Caco-2 (cell line): ENCODE measurements around the gene ZNF575. TPM values are rescaled to one million over a fixed set of nuclear protein-coding genes. Genes with fewer than 3 reads are reported as not detected.
A peak's percentile ranks its signal among the peaks of the same experiment; 100 is the strongest.

ENCODE experiments used
- BruUV-seq: library from RNA; stranded (reverse); fragments of 400-500 nt; replicated peaks from 2 replicates; lab custom pipeline; 2021; lab: Mats Ljungman, UMichigan
- CTCF ChIA-PET: fragments of 300-600 bp; sonication (Branson Sonifier 250); formaldehyde crosslinking; loops from one replicate; lab custom pipeline; 2022; ENCODE audit warnings: antibody characterized with exemption; lab: Charles Lee
- POLR2A ChIA-PET: fragments of 300-600 bp; sonication (Branson Sonifier 250); formaldehyde crosslinking; loops from one replicate; lab custom pipeline; 2022; ENCODE audit warnings: antibody characterized with exemption; lab: Charles Lee
- DNase-seq, 2 experiments: peaks; one replicate each; pipeline versions ENCODE4 v3.0.0 to v3.0.0-alpha.2; 2020 to 2022
- H3K27me3 ChIP-seq: replicated peaks from 2 replicates; pipeline ENCODE4 v1.6.0; 2011; ENCODE audit warnings: low read length; ENCODE audit not compliant: control insufficient read depth, insufficient read depth
- H3K36me3 ChIP-seq: 2 replicates; pipeline ENCODE4 v1.5.1; 2011; ENCODE audit warnings: low read length; ENCODE audit not compliant: control insufficient read depth, insufficient read depth
- H3K4me1 ChIP-seq: fragments of 250-450 bp; sonication (Bioruptor Pico); 2 replicates; pipeline ENCODE4 v1.5.1; 2020; ENCODE audit warnings: mild to moderate bottlenecking
- H3K4me3 ChIP-seq: 2 replicates; pipeline ENCODE4 v1.5.1; 2011; ENCODE audit warnings: low read depth, mild to moderate bottlenecking, control low read depth, low read length
- H3K9me3 ChIP-seq: fragments of 250-450 bp; sonication (Bioruptor Pico); 2 replicates; pipeline ENCODE4 v1.5.1; 2020; ENCODE audit warnings: mild to moderate bottlenecking, moderate library complexity
- H3K27ac Mint-ChIP-seq: one replicate; pipeline ENCODE4 v1.8.0; 2022; ENCODE audit warnings: mixed read lengths; ENCODE audit not compliant: unreplicated experiment
- H3K27me3 Mint-ChIP-seq: one replicate; pipeline ENCODE4 v1.8.0; 2022; ENCODE audit warnings: mixed read lengths; ENCODE audit not compliant: insufficient read depth, unreplicated experiment
- H3K36me3 Mint-ChIP-seq: one replicate; pipeline ENCODE4 v1.8.0; 2022; ENCODE audit warnings: mild to moderate bottlenecking, mixed read lengths; ENCODE audit not compliant: insufficient read depth, unreplicated experiment
- H3K4me1 Mint-ChIP-seq: one replicate; pipeline ENCODE4 v1.8.0; 2022; ENCODE audit warnings: low read depth, mixed read lengths; ENCODE audit not compliant: unreplicated experiment
- H3K4me3 Mint-ChIP-seq: one replicate; pipeline ENCODE4 v1.8.0; 2022; ENCODE audit warnings: mild to moderate bottlenecking, moderate library complexity, mixed read lengths; ENCODE audit not compliant: unreplicated experiment
- H3K9me3 Mint-ChIP-seq: one replicate; pipeline ENCODE4 v1.8.0; 2022; ENCODE audit warnings: mixed read lengths; ENCODE audit not compliant: unreplicated experiment
- intact Hi-C: fragments of 100-400 bp; cut with micrococcal nuclease; formaldehyde crosslinking; loops from one replicate; pipeline ENCODE4 v1.10.0; 2022; ENCODE audit not compliant: unreplicated experiment
- total RNA-seq: library from RNA; stranded (reverse); gene quantifications from 2 replicates; pipeline ENCODE4 v1.2.3, GENCODE V29; 2022
- TF ChIP-seq, protein P1 (sequence below), 2 experiments: fragments of 200-600 bp in 1 of 2; IDR thresholded peaks; 1 replicate in 1 of 2; 2 replicates in 1 of 2; pipeline versions ENCODE4 v1.5.1 to v1.8.0; 2011 to 2022; ENCODE audit warnings: antibody characterized with exemption in 1 of 2, control low read depth in 1 of 2, inconsistent platforms in 1 of 2, low read depth in 1 of 2, low read length in 1 of 2, mild to moderate bottlenecking in 1 of 2, moderate library complexity in 1 of 2; ENCODE audit not compliant: insufficient read depth in 1 of 2, severe bottlenecking in 1 of 2, unreplicated experiment in 1 of 2

The ZNF575 gene
- total RNA-seq, 1 experiment from 2014 or later = 1.00 TPM

DNA sequence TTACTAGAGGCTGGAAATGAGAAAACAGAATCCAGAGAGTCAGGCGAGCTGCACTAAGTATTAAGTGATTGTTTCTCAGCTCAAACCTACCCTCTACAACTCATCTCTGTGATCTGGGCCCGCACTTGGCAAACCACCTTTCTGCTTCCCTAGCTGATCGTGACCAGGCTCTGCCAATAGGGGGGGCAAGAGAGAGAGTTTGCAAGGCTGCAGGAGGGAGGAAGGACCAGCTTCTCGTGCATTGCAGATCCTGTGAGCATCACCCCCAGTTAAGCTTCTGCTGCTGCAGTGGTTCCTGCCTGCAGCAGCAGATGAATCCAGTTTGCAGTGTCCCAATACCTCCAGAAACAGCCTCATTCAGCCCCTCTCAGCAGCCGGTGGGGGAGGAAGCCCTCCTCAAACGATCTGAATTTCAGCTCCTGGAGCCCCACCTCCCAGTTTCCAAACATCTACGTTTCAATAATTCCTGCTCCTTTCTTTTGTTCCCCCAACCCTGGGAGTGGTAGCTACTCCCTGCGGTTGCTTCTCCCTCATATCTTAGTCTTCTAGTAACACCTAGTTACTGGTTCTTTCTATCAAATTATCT lies 22.3 kb downstream of the ZNF575 start:
- Mint-ChIP-seq H3K36me3 (peaks cover 44% of the 10 kb centered on the region), H3K27me3 (no peaks in the 10 kb centered on the region), H3K4me1 (no peaks in the 10 kb centered on the region), H3K9me3 (no peaks in the 10 kb centered on the region), H3K27ac (no peak overlapping the region), H3K4me3 (no peak overlapping the region)
- peak; percentile 72 to 84 for DNase-seq
- no TSS peak for BruUV-seq
- ChIA-PET POLR2A (interaction anchor here (0.5 to 1.2 kb wide), 2 partner anchors 22 to 113 kb away, joined by 3 to 5 read pairs; partner anchors contain the start of gene ZNF575), CTCF (interaction anchor here (0.6 to 2.0 kb wide), 14 partner anchors 10 to 108 kb away, joined by 3 to 27 read pairs (median 8); partner anchors contain the start of genes IRGQ, XRCC1, ZNF575 and ZNF576)
- no peaks in the 10 kb centered on the region for H3K9me3 ChIP-seq
- TF ChIP-seq, protein P1, sequence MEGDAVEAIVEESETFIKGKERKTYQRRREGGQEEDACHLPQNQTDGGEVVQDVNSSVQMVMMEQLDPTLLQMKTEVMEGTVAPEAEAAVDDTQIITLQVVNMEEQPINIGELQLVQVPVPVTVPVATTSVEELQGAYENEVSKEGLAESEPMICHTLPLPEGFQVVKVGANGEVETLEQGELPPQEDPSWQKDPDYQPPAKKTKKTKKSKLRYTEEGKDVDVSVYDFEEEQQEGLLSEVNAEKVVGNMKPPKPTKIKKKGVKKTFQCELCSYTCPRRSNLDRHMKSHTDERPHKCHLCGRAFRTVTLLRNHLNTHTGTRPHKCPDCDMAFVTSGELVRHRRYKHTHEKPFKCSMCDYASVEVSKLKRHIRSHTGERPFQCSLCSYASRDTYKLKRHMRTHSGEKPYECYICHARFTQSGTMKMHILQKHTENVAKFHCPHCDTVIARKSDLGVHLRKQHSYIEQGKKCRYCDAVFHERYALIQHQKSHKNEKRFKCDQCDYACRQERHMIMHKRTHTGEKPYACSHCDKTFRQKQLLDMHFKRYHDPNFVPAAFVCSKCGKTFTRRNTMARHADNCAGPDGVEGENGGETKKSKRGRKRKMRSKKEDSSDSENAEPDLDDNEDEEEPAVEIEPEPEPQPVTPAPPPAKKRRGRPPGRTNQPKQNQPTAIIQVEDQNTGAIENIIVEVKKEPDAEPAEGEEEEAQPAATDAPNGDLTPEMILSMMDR (IDR thresholded peaks at IDR 0.05; ENCODE audit: insufficient read depth in 1 of 2, low read depth in 1 of 2, low read length in 1 of 2, severe bottlenecking in 1 of 2, unreplicated experiment in 1 of 2) = peak; percentile 79 to 90
- H3K4me1 ChIP-seq = no peaks in the 10 kb centered on the region
- intact Hi-C loops = loop anchor here (1.0 kb wide), 1 partner anchor 97 kb away; no protein-coding TSS in a partner anchor
- H3K27me3 ChIP-seq = no peaks in the 10 kb centered on the region
- H3K4me3 ChIP-seq = no peak overlapping the region
- H3K36me3 ChIP-seq = peaks cover 3% of the 10 kb centered on the region

DNA sequence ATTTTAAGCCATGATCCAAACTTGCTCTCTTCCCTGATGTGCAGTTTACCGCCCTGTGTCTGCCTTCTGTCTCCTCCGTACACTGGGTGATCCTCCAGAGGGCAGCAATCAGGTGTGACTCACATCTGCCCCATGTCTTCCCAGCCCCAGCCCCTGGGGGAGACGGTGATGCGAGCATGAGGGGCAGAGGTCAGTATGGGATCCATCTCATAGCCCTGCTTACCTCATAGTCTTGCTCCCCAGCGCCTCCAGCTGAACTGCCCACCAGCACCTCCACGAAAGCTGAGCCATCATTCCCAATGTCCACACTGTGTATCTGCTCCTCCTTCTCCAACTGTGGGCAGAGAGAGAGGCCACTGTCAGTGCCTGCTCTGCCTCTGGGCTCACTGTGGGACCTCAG lies 27.7 kb downstream of the ZNF575 start:
- H3K36me3 ChIP-seq = peaks cover 2% of the 10 kb centered on the region
- H3K27me3 ChIP-seq = no peaks in the 10 kb centered on the region
- H3K4me1 Mint-ChIP-seq = no peaks in the 10 kb centered on the region
- H3K9me3 Mint-ChIP-seq = no peaks in the 10 kb centered on the region
- H3K4me1 ChIP-seq = no peaks in the 10 kb centered on the region
- ChIA-PET POLR2A (no interaction called here), CTCF (interaction anchor here (0.6 to 0.7 kb wide), 2 partner anchors 164 to 179 kb away, joined by 3 read pairs; no protein-coding TSS in a partner anchor)
- DNase-seq = peak; percentile 54 to 55
- BruUV-seq = no TSS peak
- intact Hi-C loops = loop anchor here (2.0 kb wide), 1 partner anchor 34 kb away; no protein-coding TSS in a partner anchor
- no peak overlapping the region for H3K4me3 ChIP-seq
- no peaks in the 10 kb centered on the region for H3K9me3 ChIP-seq
- H3K27ac Mint-ChIP-seq = no peak overlapping the region
- no peaks in the 10 kb centered on the region for H3K27me3 Mint-ChIP-seq
- TF ChIP-seq, protein P1 (IDR thresholded peaks at IDR 0.05; ENCODE audit: insufficient read depth in 1 of 2, low read depth in 1 of 2, low read length in 1 of 2, severe bottlenecking in 1 of 2, unreplicated experiment in 1 of 2) = peak in 1 of 2 experiments; percentile 37
- H3K4me3 Mint-ChIP-seq = no peak overlapping the region
- peaks cover 30% of the 10 kb centered on the region for H3K36me3 Mint-ChIP-seq

DNA sequence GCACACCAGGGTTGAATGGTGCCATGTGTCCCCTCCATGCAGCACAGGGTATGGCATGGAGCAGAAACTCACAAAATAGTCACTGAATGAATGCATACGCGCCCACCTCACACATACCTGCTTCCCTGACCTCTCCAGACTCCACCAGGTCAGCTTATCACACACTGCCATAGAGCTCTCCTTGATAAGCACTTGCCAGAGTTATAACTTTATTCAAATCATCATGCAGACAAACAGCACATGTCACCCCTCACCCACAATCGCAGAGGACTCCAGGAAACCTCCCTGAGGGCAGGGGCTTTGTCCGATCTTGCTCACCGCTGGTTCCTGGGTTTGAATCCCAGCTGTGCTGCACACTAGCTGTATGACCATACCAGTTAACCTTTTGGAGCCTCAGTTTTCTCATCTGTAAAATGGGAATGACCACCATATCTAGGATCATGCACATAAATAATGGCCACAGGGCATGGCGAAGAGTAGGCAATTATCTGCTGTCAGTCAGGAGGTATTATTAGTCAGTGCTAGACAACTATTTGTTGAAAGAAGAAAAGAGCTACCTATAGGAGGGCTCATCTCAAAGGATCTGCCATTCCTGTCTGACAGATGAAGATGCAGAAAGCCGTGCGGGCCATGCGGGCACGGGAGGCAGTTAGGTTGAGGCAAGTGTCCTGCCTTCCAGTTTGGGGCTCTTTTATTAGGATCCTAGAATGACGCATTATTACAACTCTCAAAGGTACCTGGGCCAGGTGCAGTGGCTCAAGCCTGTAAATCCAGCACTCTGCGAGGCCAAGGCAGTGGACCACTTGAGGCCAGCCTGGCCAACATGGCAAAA lies 28.4 kb downstream of the ZNF575 start:
- H3K36me3 Mint-ChIP-seq = peaks cover 28% of the 10 kb centered on the region
- no peaks in the 10 kb centered on the region for H3K9me3 Mint-ChIP-seq
- CTCF ChIA-PET = interaction anchor here (0.6 kb wide), 1 partner anchor 163 kb away, joined by 3 read pairs; no protein-coding TSS in a partner anchor
- DNase-seq = no peak
- no peak overlapping the region for H3K4me3 ChIP-seq
- no peak overlapping the region for H3K4me3 Mint-ChIP-seq
- H3K9me3 ChIP-seq = no peaks in the 10 kb centered on the region
- POLR2A ChIA-PET = no interaction called here
- peaks cover 2% of the 10 kb centered on the region for H3K36me3 ChIP-seq
- no peaks in the 10 kb centered on the region for H3K4me1 ChIP-seq
- H3K4me1 Mint-ChIP-seq = no peaks in the 10 kb centered on the region
- no peaks in the 10 kb centered on the region for H3K27me3 Mint-ChIP-seq
- H3K27me3 ChIP-seq = no peaks in the 10 kb centered on the region
- intact Hi-C loops = loop anchor here (2.0 kb wide), 1 partner anchor 33 kb away; no protein-coding TSS in a partner anchor
- no peak overlapping the region for H3K27ac Mint-ChIP-seq
- no TSS peak for BruUV-seq
- TF ChIP-seq, protein P1 (IDR thresholded peaks at IDR 0.05; ENCODE audit: insufficient read depth in 1 of 2, low read depth in 1 of 2, low read length in 1 of 2, severe bottlenecking in 1 of 2, unreplicated experiment in 1 of 2) = no peak
